ENCODE data around the gene ATP6V1A. TPM values are rescaled to one million over a fixed set of nuclear protein-coding genes. Genes with fewer than 3 reads are reported as not detected.

Gene ATP6V1A
- total RNA-seq, 4 donors from 2014 or later, result 21.0 to 23.5 (median 22.8) TPM

DNA sequence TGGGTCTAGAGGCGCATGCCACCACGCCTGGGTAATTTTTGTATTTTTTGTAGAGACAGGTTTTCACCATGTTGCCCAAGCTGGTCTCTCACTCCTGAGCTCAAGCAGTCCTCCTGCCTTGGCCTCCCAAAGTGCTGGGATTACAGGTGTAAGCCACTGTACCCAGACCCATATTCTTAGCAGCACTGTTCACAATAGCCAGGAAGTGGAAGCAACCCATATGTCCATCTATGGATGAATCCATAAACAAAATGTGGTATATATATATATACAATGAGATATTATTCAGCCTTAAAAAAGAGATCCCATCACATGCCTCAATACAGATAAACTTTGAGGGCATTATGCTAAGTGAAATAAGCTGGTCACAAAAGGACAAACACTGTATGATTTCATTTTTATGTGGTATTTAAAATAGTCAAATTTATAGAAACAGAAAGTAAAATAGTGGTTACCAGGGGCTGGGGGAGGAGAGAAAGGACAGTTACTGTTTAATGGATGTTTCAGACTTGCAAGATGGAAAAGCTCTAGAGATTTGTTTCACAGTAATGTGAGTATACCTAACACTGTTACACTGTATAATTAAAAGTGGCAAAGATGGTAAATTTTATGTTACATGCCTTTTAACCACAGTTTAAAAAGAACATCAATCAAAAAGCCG is 56.1 kb downstream of the ATP6V1A start:
- Histone ChIP-seq H3K27ac (replicated peaks in 1 of 4) (no peak overlapping the region), H3K27me3 (no peaks in the 10 kb centered on the region), H3K4me1 (no peaks in the 10 kb centered on the region), H3K4me3 (no peak overlapping the region), H3K36me3 (peaks cover 41 to 100% (median 83%) of the 10 kb centered on the region in 4 donors), H3K9me3 (no peaks in the 10 kb centered on the region)
- intact Hi-C loops (cut with DNase I), result no loop called here
- 98% methylated on average over 3 of the region's 3 CpGs for WGBS
- TF ChIP-seq POLR2AphosphoS5 (IDR thresholded peaks at IDR 0.05) (no peak), POLR2A (IDR thresholded peaks at IDR 0.05; ENCODE audit: low read depth) (no peak), EP300 (IDR thresholded peaks at IDR 0.05) (no peak)
- TF ChIP-seq, protein P1, sequence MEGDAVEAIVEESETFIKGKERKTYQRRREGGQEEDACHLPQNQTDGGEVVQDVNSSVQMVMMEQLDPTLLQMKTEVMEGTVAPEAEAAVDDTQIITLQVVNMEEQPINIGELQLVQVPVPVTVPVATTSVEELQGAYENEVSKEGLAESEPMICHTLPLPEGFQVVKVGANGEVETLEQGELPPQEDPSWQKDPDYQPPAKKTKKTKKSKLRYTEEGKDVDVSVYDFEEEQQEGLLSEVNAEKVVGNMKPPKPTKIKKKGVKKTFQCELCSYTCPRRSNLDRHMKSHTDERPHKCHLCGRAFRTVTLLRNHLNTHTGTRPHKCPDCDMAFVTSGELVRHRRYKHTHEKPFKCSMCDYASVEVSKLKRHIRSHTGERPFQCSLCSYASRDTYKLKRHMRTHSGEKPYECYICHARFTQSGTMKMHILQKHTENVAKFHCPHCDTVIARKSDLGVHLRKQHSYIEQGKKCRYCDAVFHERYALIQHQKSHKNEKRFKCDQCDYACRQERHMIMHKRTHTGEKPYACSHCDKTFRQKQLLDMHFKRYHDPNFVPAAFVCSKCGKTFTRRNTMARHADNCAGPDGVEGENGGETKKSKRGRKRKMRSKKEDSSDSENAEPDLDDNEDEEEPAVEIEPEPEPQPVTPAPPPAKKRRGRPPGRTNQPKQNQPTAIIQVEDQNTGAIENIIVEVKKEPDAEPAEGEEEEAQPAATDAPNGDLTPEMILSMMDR (IDR thresholded peaks at IDR 0.05), result no peak
- DNase-seq (ENCODE audit: extremely low spot score), result no peak

DNA sequence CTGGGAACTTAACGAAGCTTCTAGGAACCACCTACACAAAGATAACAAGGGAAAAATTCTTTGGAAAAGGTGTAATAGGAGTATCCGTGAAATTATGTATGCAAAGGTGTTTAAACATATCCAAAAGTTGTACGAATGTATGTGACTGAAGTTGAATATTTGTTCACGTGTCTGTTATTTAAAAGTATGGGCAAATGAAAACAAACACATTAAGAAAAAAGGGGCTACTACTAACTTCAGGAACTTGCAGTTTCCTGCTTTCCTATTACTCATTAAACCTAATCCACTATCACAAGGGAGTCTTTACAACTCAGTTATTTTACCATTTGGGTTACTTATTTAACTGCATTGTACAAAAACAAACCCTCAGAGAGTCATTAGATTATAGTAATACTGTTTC is 57.8 kb downstream of the ATP6V1A start:
- no peaks in the 10 kb centered on the region for H3K9me3 ChIP-seq
- intact Hi-C loops (cut with DNase I), result no loop called here
- no peak for DNase-seq (ENCODE audit: extremely low spot score)
- no peaks in the 10 kb centered on the region for H3K27me3 ChIP-seq
- H3K27ac ChIP-seq (replicated peaks in 1 of 4), result no peak overlapping the region
- TF ChIP-seq, protein P1 (IDR thresholded peaks at IDR 0.05), result no peak
- TF ChIP-seq POLR2A (IDR thresholded peaks at IDR 0.05; ENCODE audit: low read depth), result no peak
- TF ChIP-seq EP300 (IDR thresholded peaks at IDR 0.05), result no peak
- no peaks in the 10 kb centered on the region for H3K4me1 ChIP-seq
- H3K4me3 ChIP-seq, result no peak overlapping the region
- H3K36me3 ChIP-seq, result peaks cover 31 to 100% (median 81%) of the 10 kb centered on the region in 4 donors
- 85% methylated on average over 4 of the region's 4 CpGs for WGBS

GRCh38 chr3:113805249-113805648 is 58.4 kb downstream of the ATP6V1A start:
- intact Hi-C loops (cut with DNase I), result no loop called here
- TF ChIP-seq POLR2AphosphoS5 (IDR thresholded peaks at IDR 0.05) (no peak), POLR2A (IDR thresholded peaks at IDR 0.05; ENCODE audit: low read depth) (no peak), EP300 (IDR thresholded peaks at IDR 0.05) (no peak)
- TF ChIP-seq, protein P1 (IDR thresholded peaks at IDR 0.05), result no peak
- Histone ChIP-seq H3K4me1 (no peaks in the 10 kb centered on the region), H3K27me3 (no peaks in the 10 kb centered on the region), H3K27ac (replicated peaks in 1 of 4) (no peak overlapping the region), H3K4me3 (no peak overlapping the region), H3K9me3 (no peaks in the 10 kb centered on the region), H3K36me3 (peaks cover 31 to 100% (median 82%) of the 10 kb centered on the region in 4 donors)
- DNase-seq (ENCODE audit: extremely low spot score), result no peak
- 90% methylated on average over 3 of the region's 3 CpGs for WGBS

- TF ChIP-seq, protein P1 (IDR thresholded peaks at IDR 0.05), result no peak
- H3K27ac ChIP-seq (replicated peaks in 1 of 4), result no peak overlapping the region
- WGBS, result 81% methylated on average over 3 of the region's 3 CpGs
- H3K9me3 ChIP-seq, result no peaks in the 10 kb centered on the region
- H3K36me3 ChIP-seq, result peaks cover 0 to 42% (median 26%) of the 10 kb centered on the region in 4 donors
- DNase-seq (ENCODE audit: extremely low spot score), result no peak
- intact Hi-C loops (cut with DNase I), result no loop called here
- H3K27me3 ChIP-seq, result no peaks in the 10 kb centered on the region
- H3K4me1 ChIP-seq, result no peaks in the 10 kb centered on the region
- no peak overlapping the region for H3K4me3 ChIP-seq
Measured at GRCh38 chr3:113812854-113813253, 66.0 kb downstream of the ATP6V1A start.

GRCh38 chr3:113819866-113820265 is 73.0 kb downstream of the ATP6V1A start:
- intact Hi-C loops (cut with DNase I), result no loop called here
- H3K36me3 ChIP-seq, result no peaks in the 10 kb centered on the region
- no peak for TF ChIP-seq POLR2AphosphoS5 (IDR thresholded peaks at IDR 0.05)
- TF ChIP-seq, protein P1 (IDR thresholded peaks at IDR 0.05), result no peak
- no peak for TF ChIP-seq EP300 (IDR thresholded peaks at IDR 0.05)
- TF ChIP-seq POLR2A (IDR thresholded peaks at IDR 0.05; ENCODE audit: low read depth), result no peak
- H3K9me3 ChIP-seq, result no peaks in the 10 kb centered on the region
- H3K27me3 ChIP-seq, result no peaks in the 10 kb centered on the region
- H3K27ac ChIP-seq (replicated peaks in 1 of 4), result no peak overlapping the region
- 94% methylated on average over 3 of the region's 3 CpGs for WGBS
- no peak for DNase-seq (ENCODE audit: extremely low spot score)
- no peaks in the 10 kb centered on the region for H3K4me1 ChIP-seq
- no peak overlapping the region for H3K4me3 ChIP-seq
